ENCODE measurements around the gene CYSRT1. TPM values are rescaled to one million over a fixed set of nuclear protein-coding genes. Genes with fewer than 3 reads are reported as not detected.
A peak's percentile ranks its signal among the peaks of the same experiment; 100 is the strongest.
"Not testable (repeated sequence)": the region's sequence is repeated elsewhere in the genome, so short reads cannot be mapped to it uniquely, and the experiment has no call there.

Gene CYSRT1
- total and polyA plus RNA-seq, 10 donors: 0.36 to 0.94 (median 0.64) TPM; not detected in 5

- H3K27me3 ChIP-seq (replicated peaks in 1 of 7): no peaks in the 10 kb centered on the region
- TF ChIP-seq POLR2A (IDR thresholded peaks at IDR 0.05) (no peak), POLR2AphosphoS5 (IDR thresholded peaks at IDR 0.05) (peak in 2 of 3 donors; percentile 22 to 41), CTCF (IDR thresholded peaks at IDR 0.05 in 8 of 11, conservative IDR thresholded peaks at IDR 0.05 in 3 of 11) (no peak)
- WGBS, 5 donors: 1 to 22% (median 4%) methylated on average over 12 to 83 of the region's 83 CpGs
- peaks cover 0 to 24% (median 18%) of the 10 kb centered on the region in 6 donors for H3K36me3 ChIP-seq
- peak overlapping the region; percentile 75 to 94 (median 81) for H3K4me3 ChIP-seq
- peaks cover 18 to 73% (median 59%) of the 10 kb centered on the region in 6 donors for H3K4me1 ChIP-seq
- intact Hi-C loops (cut with DNase I; ENCODE audit: low total_unique reads): no loop called here
- H3K27ac ChIP-seq: peak overlapping the region; percentile 74 to 99 (median 95)
- peak; percentile 94 for DNase-seq
- no peaks in the 10 kb centered on the region for H3K9me3 ChIP-seq
These were observed 16.7 kb downstream of the CYSRT1 start for GRCh38 chr9:137241490-137242268.

- Histone ChIP-seq H3K27me3 (replicated peaks in 1 of 7) (no peaks in the 10 kb centered on the region), H3K9me3 (no peaks in the 10 kb centered on the region), H3K36me3 (peaks cover 0 to 24% (median 18%) of the 10 kb centered on the region in 6 donors), H3K4me1 (peaks cover 18 to 64% (median 52%) of the 10 kb centered on the region in 6 donors), H3K4me3 (peak overlapping the region; percentile 75 to 94 (median 81)), H3K27ac (peak overlapping the region; percentile 74 to 99 (median 95))
- intact Hi-C loops (cut with DNase I; ENCODE audit: low total_unique reads): no loop called here
- WGBS, 5 donors: 79 to 87% (median 80%) methylated on average over 31 to 36 of the region's 36 CpGs
- TF ChIP-seq CTCF (IDR thresholded peaks at IDR 0.05 in 8 of 11, conservative IDR thresholded peaks at IDR 0.05 in 3 of 11): no peak
- TF ChIP-seq POLR2AphosphoS5 (IDR thresholded peaks at IDR 0.05): peak in 1 of 3 donors; percentile 48
- no peak for TF ChIP-seq POLR2A (IDR thresholded peaks at IDR 0.05)
- DNase-seq: no peak
These were observed 17.6 kb downstream of the CYSRT1 start for GRCh38 chr9:137242269-137243203.

- peaks cover 18 to 57% (median 48%) of the 10 kb centered on the region in 6 donors for H3K4me1 ChIP-seq
- peak in 1 of 3 donors; percentile 62 for TF ChIP-seq POLR2AphosphoS5 (IDR thresholded peaks at IDR 0.05)
- H3K9me3 ChIP-seq; H3K27ac ChIP-seq; H3K27me3 ChIP-seq (replicated peaks in 1 of 7); DNase-seq; intact Hi-C loops (cut with DNase I; ENCODE audit: low total_unique reads): not testable (repeated sequence)
- peaks cover 0 to 24% (median 18%) of the 10 kb centered on the region in 6 donors for H3K36me3 ChIP-seq
- peak overlapping the region in 1 of 8 donors; percentile 94 for H3K4me3 ChIP-seq
- 87 to 92% (median 92%) methylated on average over 12 to 18 of the region's 18 CpGs for WGBS, 5 donors
These were observed 18.3 kb downstream of the CYSRT1 start for GRCh38 chr9:137243266-137243625.

- H3K27ac ChIP-seq: peak overlapping the region in 2 of 8 donors; percentile 1 to 29
- TF ChIP-seq POLR2A (IDR thresholded peaks at IDR 0.05): no peak
- peak in 1 of 3 donors; percentile 65 for TF ChIP-seq POLR2AphosphoS5 (IDR thresholded peaks at IDR 0.05)
- WGBS, 5 donors: 68 to 79% (median 74%) methylated on average over 13 to 15 of the region's 15 CpGs
- H3K4me1 ChIP-seq: peaks cover 18 to 51% (median 42%) of the 10 kb centered on the region in 6 donors
- H3K27me3 ChIP-seq (replicated peaks in 1 of 7): no peaks in the 10 kb centered on the region
- no peak for DNase-seq
- no peaks in the 10 kb centered on the region for H3K9me3 ChIP-seq
- H3K4me3 ChIP-seq: no peak overlapping the region
- H3K36me3 ChIP-seq: peaks cover 0 to 24% (median 18%) of the 10 kb centered on the region in 6 donors
- intact Hi-C loops (cut with DNase I; ENCODE audit: low total_unique reads): no loop called here
These were observed 18.9 kb downstream of the CYSRT1 start for GRCh38 chr9:137243626-137244485.

Measured in spleen (tissue), 11 donors.